Osteocyte (in vitro differentiated cells): ENCODE results near the gene NDFIP2. TPM values are rescaled to one million over a fixed set of nuclear protein-coding genes. Genes with fewer than 3 reads are reported as not detected.

Experiments
- DNase-seq: peaks from one replicate; pipeline ENCODE4 v3.0.0; 2021; ENCODE audit warnings: mixed read lengths; ENCODE audit not compliant: unreplicated experiment; ENCODE audit errors: extremely low spot score
- H3K27ac Mint-ChIP-seq: one replicate; pipeline ENCODE4 v1.8.0; 2021; ENCODE audit warnings: mild to moderate bottlenecking, mixed read lengths; ENCODE audit not compliant: unreplicated experiment
- H3K27me3 Mint-ChIP-seq: one replicate; pipeline ENCODE4 v1.8.0; 2021; ENCODE audit warnings: mixed read lengths; ENCODE audit not compliant: unreplicated experiment
- H3K36me3 Mint-ChIP-seq: one replicate; pipeline ENCODE4 v1.8.0; 2021; ENCODE audit warnings: mixed read lengths; ENCODE audit not compliant: unreplicated experiment
- H3K4me1 Mint-ChIP-seq: one replicate; pipeline ENCODE4 v1.8.0; 2021; ENCODE audit warnings: mixed read lengths; ENCODE audit not compliant: unreplicated experiment
- H3K4me3 Mint-ChIP-seq: one replicate; pipeline ENCODE4 v1.8.0; 2021; ENCODE audit warnings: mild to moderate bottlenecking, moderate library complexity, mixed read lengths; ENCODE audit not compliant: unreplicated experiment
- H3K9me3 Mint-ChIP-seq: one replicate; pipeline ENCODE4 v1.8.0; 2021; ENCODE audit warnings: mixed read lengths; ENCODE audit not compliant: unreplicated experiment
- CTCF ChIP-seq: fragments of 200-600 bp; sonication (generic); IDR thresholded peaks from 2 replicates; pipeline ENCODE4 v1.5.0; 2021; ENCODE audit warnings: antibody characterized with exemption, mild to moderate bottlenecking, moderate library complexity
- total RNA-seq: library from RNA; stranded (reverse); gene quantifications from 2 replicates; pipeline ENCODE4 v1.2.1, GENCODE V29; 2021

Gene NDFIP2
- total RNA-seq, 1 donor from 2014 or later = 30.6 TPM

GRCh38 chr13:79585033-79585432, 104.1 kb downstream of the NDFIP2 start:
- Mint-ChIP-seq H3K27me3 (no peaks in the 10 kb centered on the region), H3K36me3 (no peaks in the 10 kb centered on the region), H3K9me3 (peaks cover 11% of the 10 kb centered on the region), H3K4me1 (peaks cover 6% of the 10 kb centered on the region), H3K27ac (no peak overlapping the region), H3K4me3 (no peak overlapping the region)
- DNase-seq = no peak
- TF ChIP-seq CTCF = no peak

- no peaks in the 10 kb centered on the region for H3K36me3 Mint-ChIP-seq
- no peaks in the 10 kb centered on the region for H3K27me3 Mint-ChIP-seq
- H3K4me1 Mint-ChIP-seq = no peaks in the 10 kb centered on the region
- H3K4me3 Mint-ChIP-seq = no peak overlapping the region
- DNase-seq = no peak
- peaks cover 7% of the 10 kb centered on the region for H3K9me3 Mint-ChIP-seq
- no peak overlapping the region for H3K27ac Mint-ChIP-seq
- TF ChIP-seq CTCF = no peak
Observed at GRCh38 chr13:79589603-79590393, 108.8 kb downstream of the NDFIP2 start.

DNA sequence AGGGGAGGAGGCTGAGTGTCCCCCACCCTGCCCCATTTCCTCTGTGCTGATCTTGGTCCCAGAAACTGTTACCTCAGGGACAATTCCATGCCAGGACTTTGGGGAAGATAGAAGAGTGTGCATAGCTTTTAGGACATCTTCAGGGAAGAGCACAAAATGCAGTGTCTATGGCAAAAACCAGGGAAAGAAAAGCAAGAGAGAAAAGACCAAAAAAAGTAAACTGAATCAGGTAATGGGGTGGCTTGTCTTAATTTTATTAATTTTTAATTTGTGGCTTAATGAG, 109.4 kb downstream of the NDFIP2 start:
- TF ChIP-seq CTCF = no peak
- no peak overlapping the region for H3K27ac Mint-ChIP-seq
- DNase-seq = no peak
- no peak overlapping the region for H3K4me3 Mint-ChIP-seq
- H3K27me3 Mint-ChIP-seq = no peaks in the 10 kb centered on the region
- peaks cover 4% of the 10 kb centered on the region for H3K9me3 Mint-ChIP-seq
- no peaks in the 10 kb centered on the region for H3K4me1 Mint-ChIP-seq
- H3K36me3 Mint-ChIP-seq = no peaks in the 10 kb centered on the region

- no peak overlapping the region for H3K4me3 Mint-ChIP-seq
- no peaks in the 10 kb centered on the region for H3K36me3 Mint-ChIP-seq
- H3K9me3 Mint-ChIP-seq = no peaks in the 10 kb centered on the region
- DNase-seq = no peak
- no peak for TF ChIP-seq CTCF
- H3K4me1 Mint-ChIP-seq = no peaks in the 10 kb centered on the region
- H3K27me3 Mint-ChIP-seq = peaks cover 2% of the 10 kb centered on the region
- no peak overlapping the region for H3K27ac Mint-ChIP-seq
Observed at GRCh38 chr13:79591493-79591892, 110.5 kb downstream of the NDFIP2 start.

DNA sequence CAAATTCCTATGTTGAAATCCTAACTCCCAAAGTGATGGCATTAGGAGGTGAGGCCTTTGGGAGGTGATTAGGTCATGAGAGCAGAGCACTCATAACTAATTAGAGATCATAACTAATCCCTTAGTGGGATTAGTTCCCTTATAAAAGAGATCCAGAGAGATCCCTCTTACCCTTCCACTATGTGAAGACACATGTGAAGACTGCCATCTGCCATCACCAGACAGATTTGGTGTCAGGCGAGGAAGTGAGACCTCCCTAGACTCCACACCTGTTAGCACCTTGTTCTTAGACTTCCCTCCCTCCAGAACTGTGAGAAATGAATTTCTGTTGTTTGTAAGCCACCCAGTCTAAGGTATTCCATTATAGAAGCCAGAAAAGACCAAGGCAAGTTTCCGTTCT, 112.2 kb downstream of the NDFIP2 start:
- Mint-ChIP-seq H3K4me1 (no peaks in the 10 kb centered on the region), H3K27me3 (peaks cover 10% of the 10 kb centered on the region), H3K36me3 (no peaks in the 10 kb centered on the region), H3K9me3 (no peaks in the 10 kb centered on the region), H3K4me3 (no peak overlapping the region), H3K27ac (no peak overlapping the region)
- no peak for DNase-seq
- no peak for TF ChIP-seq CTCF
